Right atrium auricular region (tissue), 2 donors: ENCODE measurements around the gene CNST. TPM values are rescaled to one million over a fixed set of nuclear protein-coding genes. Genes with fewer than 3 reads are reported as not detected.

ENCODE experiments used
- DNase-seq: peaks from one replicate; pipeline ENCODE4 v3.0.0-alpha.2; 2019; ENCODE audit warnings: low spot score
- H3K27ac ChIP-seq, 2 donors: fragments of 200-600 bp; sonication (generic); 1 replicate in 1 of 2; 2 replicates in 1 of 2; pipeline ENCODE4 v1.5.1; 2016 to 2019
- H3K27me3 ChIP-seq, 2 donors: fragments of 200-600 bp; sonication (generic); one replicate each; pipeline versions ENCODE4 v1.5.1 to v1.6.0; 2017 to 2019
- H3K36me3 ChIP-seq: fragments of 200-600 bp; sonication (generic); one replicate; pipeline ENCODE4 v1.5.1; 2016
- H3K4me1 ChIP-seq, 2 donors: fragments of 200-600 bp; sonication (generic); one replicate each; pipeline versions ENCODE4 v1.5.1 to v1.6.0; 2017 to 2019
- H3K4me3 ChIP-seq, 2 donors: fragments of 200-600 bp; sonication (generic); 1 replicate in 1 of 2; 2 replicates in 1 of 2; pipeline ENCODE4 v1.5.1; 2017 to 2019; ENCODE audit warnings: mild to moderate bottlenecking in 1 of 2, moderate library complexity in 1 of 2
- H3K9me3 ChIP-seq, 2 donors: fragments of 200-600 bp; sonication (generic); one replicate each; pipeline ENCODE4 v1.5.1; 2019
- CTCF ChIP-seq, 2 donors: fragments of 200-600 bp; sonication (generic); IDR thresholded peaks; one replicate each; pipeline ENCODE4 v1.5.1; 2019; ENCODE audit warnings: antibody characterized with exemption in 2 of 2
- total RNA-seq, 2 donors: library from RNA; depleted of rRNA; stranded (reverse); fragments of >200 nt; gene quantifications; one replicate each; pipeline ENCODE4 v1.1.0, GENCODE V29; 2016

The CNST gene
- total RNA-seq, 2 donors from 2014 or later = 15.6 to 19.0 TPM

- Histone ChIP-seq H3K27ac (no peak overlapping the region), H3K9me3 (no peaks in the 10 kb centered on the region), H3K27me3 (no peaks in the 10 kb centered on the region), H3K4me1 (peaks cover 0 to 9% of the 10 kb centered on the region in 2 donors), H3K4me3 (no peak overlapping the region), H3K36me3 (peaks cover 17% of the 10 kb centered on the region)
- DNase-seq = no peak
- TF ChIP-seq CTCF (IDR thresholded peaks at IDR 0.05) = no peak
Observed at GRCh38 chr1:246651012-246651695, 84.9 kb downstream of the CNST start.

- Histone ChIP-seq H3K4me3 (no peak overlapping the region), H3K27me3 (no peaks in the 10 kb centered on the region), H3K4me1 (no peaks in the 10 kb centered on the region), H3K9me3 (no peaks in the 10 kb centered on the region), H3K27ac (no peak overlapping the region), H3K36me3 (peaks cover 29% of the 10 kb centered on the region)
- DNase-seq = no peak
- TF ChIP-seq CTCF (IDR thresholded peaks at IDR 0.05) = no peak
Observed at GRCh38 chr1:246658567-246658966, 92.3 kb downstream of the CNST start.

- H3K9me3 ChIP-seq = no peaks in the 10 kb centered on the region
- peaks cover 29% of the 10 kb centered on the region for H3K36me3 ChIP-seq
- no peaks in the 10 kb centered on the region for H3K27me3 ChIP-seq
Observed at GRCh38 chr1:246659594-246660140, 93.4 kb downstream of the CNST start.

GRCh38 chr1:246661451-246661850 is 95.2 kb downstream of the CNST start:
- H3K4me3 ChIP-seq = no peak overlapping the region
- H3K4me1 ChIP-seq = no peaks in the 10 kb centered on the region
- no peaks in the 10 kb centered on the region for H3K27me3 ChIP-seq
- no peaks in the 10 kb centered on the region for H3K9me3 ChIP-seq
- DNase-seq = no peak
- H3K36me3 ChIP-seq = peaks cover 35% of the 10 kb centered on the region
- H3K27ac ChIP-seq = no peak overlapping the region
- no peak for TF ChIP-seq CTCF (IDR thresholded peaks at IDR 0.05)

More at GRCh38 chr1:246659594-246660140, 93.4 kb downstream of the CNST start:
- no peak for DNase-seq
- H3K27ac ChIP-seq = no peak overlapping the region
- no peak for TF ChIP-seq CTCF (IDR thresholded peaks at IDR 0.05)
- H3K4me1 ChIP-seq = no peaks in the 10 kb centered on the region
- no peak overlapping the region for H3K4me3 ChIP-seq

- DNase-seq = no peak
- Histone ChIP-seq H3K9me3 (no peaks in the 10 kb centered on the region), H3K27me3 (no peaks in the 10 kb centered on the region), H3K27ac (no peak overlapping the region), H3K4me3 (no peak overlapping the region), H3K36me3 (peaks cover 14% of the 10 kb centered on the region), H3K4me1 (no peaks in the 10 kb centered on the region)
- no peak for TF ChIP-seq CTCF (IDR thresholded peaks at IDR 0.05)
Observed at GRCh38 chr1:246667773-246668172, 101.5 kb downstream of the CNST start.
